K562 (cell line): ENCODE data around the gene USP35. TPM values are rescaled to one million over a fixed set of nuclear protein-coding genes. Genes with fewer than 3 reads are reported as not detected.

ENCODE experiments used
- ATAC-seq: fragments of 200-7000 bp; cut with Tn5 transposase; 3 replicates; pipeline ENCODE4 v1.9.1; 2020; ENCODE audit warnings: moderate library complexity
- BruUV-seq: library from RNA; stranded (reverse); fragments of 400-500 nt; replicated peaks from 2 replicates; lab custom pipeline; 2021; lab: Mats Ljungman, UMichigan
- CTCF ChIA-PET: fragments of 300-600 bp; formaldehyde crosslinking; extraction: SDS; loops from one replicate; lab custom pipeline; 2021; ENCODE audit warnings: low intra/inter-chr PET ratio; lab: Yijun Ruan, JAX
- POLR2A ChIA-PET: fragments of 300-600, 350-650 bp; sonication (Branson Sonifier 250); formaldehyde crosslinking; extraction: SDS; loops from one replicate; lab custom pipeline; 2021; ENCODE audit warnings: antibody characterized with exemption, inconsistent platforms; lab: Yijun Ruan, JAX
- DNase-seq, 4 experiments: peaks; one replicate each; pipeline versions ENCODE4 v3.0.0 to v3.0.0-alpha.2; 2011 to 2018; ENCODE audit warnings: low spot score in 3 of 4, mixed read lengths in 3 of 4; ENCODE audit errors: extremely low read depth in 1 of 4
- FAIRE-seq: peaks from 2 replicates; lab custom pipeline; 2011; peaks lifted over from hg19 to GRCh38; lab: Jason Lieb, UNC
- H2AFZ ChIP-seq: 2 replicates; pipeline ENCODE4 v1.6.0; 2011; ENCODE audit warnings: low read depth, low read length, control low read depth, inconsistent platforms
- H3K27ac ChIP-seq: fragments of 200-600 bp; 3 replicates; pipeline ENCODE4 v1.8.0; 2011; ENCODE audit warnings: low read depth, mild to moderate bottlenecking, control low read depth, inconsistent platforms, low read length, moderate library complexity, mixed read lengths; ENCODE audit errors: extremely low read depth
- H3K27me3 ChIP-seq, 2 experiments: fragments of 300-600 bp in 1 of 2; 2 replicates in 1 of 2; 3 replicates in 1 of 2; pipeline versions ENCODE4 v1.6.0 to v1.8.0; 2011; ENCODE audit warnings: inconsistent platforms in 2 of 2, low read length in 2 of 2, mild to moderate bottlenecking in 1 of 2, mixed read lengths in 1 of 2, moderate library complexity in 1 of 2; ENCODE audit not compliant: control insufficient read depth in 2 of 2, insufficient read depth in 2 of 2
- H3K36me3 ChIP-seq: fragments of 300-600 bp; 3 replicates; pipeline ENCODE4 v1.8.0; 2011; ENCODE audit warnings: mild to moderate bottlenecking, low read length, inconsistent platforms; ENCODE audit not compliant: control insufficient read depth, insufficient read depth
- H3K4me1 ChIP-seq, 2 experiments: fragments of 200-600 bp in 1 of 2; replicated peaks in 1 of 2; 2 replicates in 1 of 2; 3 replicates in 1 of 2; pipeline versions ENCODE4 v1.5.1 to v1.8.0; 2011; ENCODE audit warnings: inconsistent platforms in 2 of 2, low read length in 2 of 2, mild to moderate bottlenecking in 1 of 2, mixed read lengths in 1 of 2, moderate library complexity in 1 of 2; ENCODE audit not compliant: control insufficient read depth in 2 of 2, insufficient read depth in 2 of 2
- H3K4me2 ChIP-seq: 2 replicates; pipeline ENCODE4 v1.6.1; 2011; ENCODE audit warnings: low read length, control low read depth, inconsistent platforms, mixed read lengths; ENCODE audit not compliant: insufficient read depth
- H3K4me3 ChIP-seq: fragments of 200-600 bp; sonication (generic), shearing (Covaris generic); 2 replicates; pipeline ENCODE4 v1.5.1; 2016; ENCODE audit warnings: control low read depth, inconsistent platforms
- H3K79me2 ChIP-seq: fragments of 200-600 bp; 3 replicates; pipeline ENCODE4 v1.8.0; 2011; ENCODE audit warnings: low read length, inconsistent platforms; ENCODE audit not compliant: control insufficient read depth, insufficient read depth
- H3K9ac ChIP-seq, 2 experiments: 2 replicates each; pipeline versions ENCODE4 v1.6.0 to v1.6.1; 2011; ENCODE audit warnings: low read depth in 2 of 2, low read length in 2 of 2, control low read depth in 1 of 2, inconsistent platforms in 1 of 2, mild to moderate bottlenecking in 1 of 2, mixed read lengths in 1 of 2; ENCODE audit not compliant: insufficient read depth in 1 of 2
- H3K9me1 ChIP-seq: one replicate; pipeline ENCODE4 v1.6.0; 2011; ENCODE audit warnings: inconsistent platforms, mild to moderate bottlenecking, low read length, moderate library complexity; ENCODE audit not compliant: control insufficient read depth, insufficient read depth
- H3K9me3 ChIP-seq: replicated peaks from 2 replicates; pipeline ENCODE4 v1.5.1; 2011; ENCODE audit warnings: low read depth, low read length, inconsistent platforms; ENCODE audit not compliant: control insufficient read depth, insufficient read depth
- H4K20me1 ChIP-seq: replicated peaks from 2 replicates; pipeline ENCODE4 v1.6.1; 2011; ENCODE audit warnings: low read length, inconsistent platforms, mixed read lengths; ENCODE audit not compliant: control insufficient read depth, insufficient read depth
- ARNT ChIP-seq, 2 experiments: fragments of 450-650 bp; IDR thresholded peaks; 2 replicates each; pipeline ENCODE4 v1.6.1; 2016; ENCODE audit warnings: mild to moderate bottlenecking in 1 of 2
- CBFA2T2 ChIP-seq: fragments of 450-650 bp; conservative IDR thresholded peaks from 2 replicates; pipeline ENCODE4 v1.6.1; 2017; ENCODE audit warnings: mild to moderate bottlenecking
- DPF2 ChIP-seq: fragments of 450-650 bp; IDR thresholded peaks from 2 replicates; pipeline ENCODE4 v1.6.1; 2016
- ERF ChIP-seq: fragments of 450-650 bp; formaldehyde crosslinking; IDR thresholded peaks from 2 replicates; pipeline ENCODE4 v1.4.0; 2020; ENCODE audit warnings: mild to moderate bottlenecking, mixed read lengths
- FOSL1 ChIP-seq: fragments of 200-800 bp; sonication (Bioruptor generic); conservative IDR thresholded peaks from 2 replicates; pipeline ENCODE4 v1.6.1; 2016; ENCODE audit warnings: missing genetic modification characterization, missing compliant biosample characterization
- MAFF ChIP-seq: IDR thresholded peaks from 2 replicates; pipeline ENCODE4 v1.6.1; 2012; ENCODE audit warnings: low read length, improper control_type of control experiment
- SMAD4 ChIP-seq: fragments of 250-450 bp; sonication (Bioruptor Pico); conservative IDR thresholded peaks from 2 replicates; pipeline ENCODE4 v1.8.0; 2021; ENCODE audit warnings: inconsistent platforms, mild to moderate bottlenecking, moderate library complexity
- SOX6 ChIP-seq: fragments of 450-650 bp; IDR thresholded peaks from 2 replicates; pipeline ENCODE4 v1.6.1; 2014; ENCODE audit warnings: mild to moderate bottlenecking
- TRIM24 ChIP-seq, 2 experiments: fragments of 450-650 bp; IDR thresholded peaks; 2 replicates each; pipeline ENCODE4 v1.6.1; 2016
- TRIM28 ChIP-seq: fragments of 450-650 bp; IDR thresholded peaks from 2 replicates; pipeline ENCODE4 v1.6.1; 2017
- WGBS: fragments of 100-300 bp; shearing (Covaris generic); methylation state at CpG from one replicate; pipeline ENCODE4 v1.1.6; 2016; ENCODE audit warnings: low coverage, mixed read lengths; ENCODE audit not compliant: insufficient coverage; ENCODE audit errors: missing lambda C conversion rate; 5-methylcytosine and 5-hydroxymethylcytosine counted together
- in situ Hi-C: fragments of 300-500 bp; cut with MboI; formaldehyde crosslinking; loops from 4 replicates; pipeline ENCODE4 v1.15.0; 2018; ENCODE audit warnings: inconsistent platforms, mixed read lengths
- intact Hi-C: fragments of 100-400 bp; cut with micrococcal nuclease; formaldehyde crosslinking; loops from 2 replicates; pipeline ENCODE4 v1.14.2; 2022
- polyA plus RNA-seq, 8 experiments: library from polyadenylated mRNA; depleted of rRNA in 4 of 8; stranded (reverse) in 5 of 8; unstranded in 3 of 8; fragments of >200 nt; fragmentation: Nextera tagmentation in 2 of 8; fragmentation: Illumina TruSeq in 1 of 8; extraction: Ambion mirVana in 2 of 8; extraction: Trizol in 1 of 8; gene quantifications; 2 replicates each; pipeline versions ENCODE4 v1.2.1 to v1.2.3, GENCODE V29; 2011 to 2014; ENCODE audit warnings: inconsistent platforms in 1 of 8, missing spikeins in 1 of 8
- total RNA-seq, 7 experiments: library from RNA; depleted of rRNA in 6 of 7; stranded (reverse); fragments of >200 nt in 6 of 7; fragmentation: Illumina TruSeq in 2 of 7; extraction: Trizol in 2 of 7; gene quantifications; 2 replicates each; pipeline versions ENCODE4 v1.2.1 to v1.2.3, GENCODE V29; 2011 to 2021; ENCODE audit warnings: low replicate concordance in 1 of 7
- TF ChIP-seq, protein P1 (sequence below): sonication (generic); IDR thresholded peaks from 2 replicates; pipeline ENCODE4 v1.6.1; 2016
- TF ChIP-seq, protein P2 (sequence below), 2 experiments: IDR thresholded peaks; 2 replicates each; pipeline ENCODE4 v1.6.1; 2011; ENCODE audit warnings: borderline replicate concordance in 1 of 2, control low read depth in 1 of 2, low read depth in 1 of 2, low read length in 1 of 2, mild to moderate bottlenecking in 1 of 2, mixed read lengths in 1 of 2, moderate library complexity in 1 of 2; ENCODE audit not compliant: insufficient read depth in 1 of 2, insufficient read length in 1 of 2, poor library complexity in 1 of 2, severe bottlenecking in 1 of 2; ENCODE audit errors: extremely low read depth in 1 of 2
- TF ChIP-seq, protein P3 (sequence below): sonication (generic); formaldehyde crosslinking; IDR thresholded peaks from 2 replicates; pipeline ENCODE4 v1.8.1; 2023; ENCODE audit warnings: mild to moderate bottlenecking, missing genetic modification reagents, moderate library complexity
- TF ChIP-seq, protein P4 (sequence below): sonication (generic); formaldehyde crosslinking; IDR thresholded peaks from 2 replicates; pipeline ENCODE4 v1.4.0; 2020; ENCODE audit warnings: mild to moderate bottlenecking, missing genetic modification reagents

The USP35 gene
- total and polyA plus RNA-seq, 9 of the 15 experiments (the other 6 are each of a cell fraction or from before 2014, with no cell fraction given), result 0.01 to 4.8 (median 3.6) TPM

DNA sequence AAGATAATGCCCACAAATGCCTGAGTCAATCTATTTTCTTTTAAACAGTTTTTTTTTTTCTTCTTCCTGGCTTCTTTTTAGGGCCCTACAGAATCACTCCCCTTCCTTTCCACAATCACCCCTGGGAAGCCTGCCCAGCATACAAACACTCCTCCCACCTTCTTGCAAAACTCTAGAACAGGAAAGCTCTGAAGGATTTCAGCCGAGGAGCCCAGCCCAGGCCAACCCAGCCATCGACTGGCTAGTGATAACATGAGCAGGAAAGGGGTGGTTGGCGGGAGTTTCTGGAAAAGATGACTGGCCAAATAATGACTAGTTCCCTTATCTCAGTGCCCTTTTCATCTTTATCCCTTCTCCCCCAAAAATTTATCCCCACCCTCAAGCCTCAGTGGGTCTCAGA lies 68.2 kb downstream of the USP35 start:
- Histone ChIP-seq H3K4me3 (no peak overlapping the region), H3K4me2 (peak overlapping the region; percentile 9; the same call in 1 of the 2 replicates), H4K20me1 (no peaks in the 10 kb centered on the region), H3K27ac (peak overlapping the region; percentile 54; the same call in 2 of the 3 replicates), H3K36me3 (no peaks in the 10 kb centered on the region; the same call in 2 of the 3 replicates), H3K9me3 (no peaks in the 10 kb centered on the region), H3K4me1 (peaks cover 17 to 52% of the 10 kb centered on the region in 2 experiments), H3K27me3 (no peaks in the 10 kb centered on the region), H3K79me2 (peaks cover 24% of the 10 kb centered on the region; the same call in 2 of the 3 replicates), H3K9me1 (no peaks in the 10 kb centered on the region), H2AFZ (0 out of 2 replicates have a peak overlapping the region, but pooled peaks have one; percentile 0), H3K9ac (no peak overlapping the region; a peak in 2 of 4 replicates)
- CTCF ChIA-PET, result no interaction called here
- peak; percentile 80 for ATAC-seq
- in situ Hi-C loops, result no loop called here
- FAIRE-seq, result peak; percentile 92
- POLR2A ChIA-PET, result interaction anchor here (0.5 to 1.2 kb wide), 6 partner anchors 10 to 755 kb away, joined by 3 to 5 read pairs (median 4); no protein-coding TSS in a partner anchor
- DNase-seq, result peak; percentile 53 to 87 (median 64)
- WGBS, result 0% methylated on average over 3 of the region's 3 CpGs
- no TSS peak for BruUV-seq
- intact Hi-C loops, result loop anchor here (2.0 kb wide), 2 partner anchors 28 to 62 kb away; no protein-coding TSS in a partner anchor
- TF ChIP-seq CBFA2T2 (peak; percentile 22; the same call in 1 of the 2 replicates), DPF2 (peak; percentile 74), MAFF (peak; percentile 22; the same call in 1 of the 2 replicates), SOX6 (peak; percentile 53; the same call in 1 of the 2 replicates), ARNT (IDR thresholded peaks at IDR 0.05) (peak in 1 of 2 experiments; percentile 89; a peak in 2 of 4 replicates), TRIM24 (IDR thresholded peaks at IDR 0.05) (peak; percentile 6 to 52; a peak in 3 of 4 replicates), SMAD4 (CRISPR knock-in tag) (peak; percentile 77), TRIM28 (0 out of 2 replicates have a peak, but pooled peaks have one; percentile 66), ERF (CRISPR knock-in tag) (no peak), FOSL1 (peak; percentile 90)
- TF ChIP-seq, protein P1, sequence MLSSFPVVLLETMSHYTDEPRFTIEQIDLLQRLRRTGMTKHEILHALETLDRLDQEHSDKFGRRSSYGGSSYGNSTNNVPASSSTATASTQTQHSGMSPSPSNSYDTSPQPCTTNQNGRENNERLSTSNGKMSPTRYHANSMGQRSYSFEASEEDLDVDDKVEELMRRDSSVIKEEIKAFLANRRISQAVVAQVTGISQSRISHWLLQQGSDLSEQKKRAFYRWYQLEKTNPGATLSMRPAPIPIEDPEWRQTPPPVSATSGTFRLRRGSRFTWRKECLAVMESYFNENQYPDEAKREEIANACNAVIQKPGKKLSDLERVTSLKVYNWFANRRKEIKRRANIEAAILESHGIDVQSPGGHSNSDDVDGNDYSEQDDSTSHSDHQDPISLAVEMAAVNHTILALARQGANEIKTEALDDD, result peak; percentile 91
- TF ChIP-seq, protein P2, sequence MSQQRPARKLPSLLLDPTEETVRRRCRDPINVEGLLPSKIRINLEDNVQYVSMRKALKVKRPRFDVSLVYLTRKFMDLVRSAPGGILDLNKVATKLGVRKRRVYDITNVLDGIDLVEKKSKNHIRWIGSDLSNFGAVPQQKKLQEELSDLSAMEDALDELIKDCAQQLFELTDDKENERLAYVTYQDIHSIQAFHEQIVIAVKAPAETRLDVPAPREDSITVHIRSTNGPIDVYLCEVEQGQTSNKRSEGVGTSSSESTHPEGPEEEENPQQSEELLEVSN (IDR thresholded peaks at IDR 0.05; ENCODE audit: borderline replicate concordance in 1 of 2, extremely low read depth in 1 of 2, insufficient read depth in 1 of 2, insufficient read length in 1 of 2, low read depth in 1 of 2, low read length in 1 of 2, poor library complexity in 1 of 2, severe bottlenecking in 1 of 2), result peak; percentile 62 to 79
- TF ChIP-seq, protein P3, sequence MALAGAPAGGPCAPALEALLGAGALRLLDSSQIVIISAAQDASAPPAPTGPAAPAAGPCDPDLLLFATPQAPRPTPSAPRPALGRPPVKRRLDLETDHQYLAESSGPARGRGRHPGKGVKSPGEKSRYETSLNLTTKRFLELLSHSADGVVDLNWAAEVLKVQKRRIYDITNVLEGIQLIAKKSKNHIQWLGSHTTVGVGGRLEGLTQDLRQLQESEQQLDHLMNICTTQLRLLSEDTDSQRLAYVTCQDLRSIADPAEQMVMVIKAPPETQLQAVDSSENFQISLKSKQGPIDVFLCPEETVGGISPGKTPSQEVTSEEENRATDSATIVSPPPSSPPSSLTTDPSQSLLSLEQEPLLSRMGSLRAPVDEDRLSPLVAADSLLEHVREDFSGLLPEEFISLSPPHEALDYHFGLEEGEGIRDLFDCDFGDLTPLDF, result peak; percentile 49; the same call in 1 of the 2 replicates
- TF ChIP-seq, protein P4, sequence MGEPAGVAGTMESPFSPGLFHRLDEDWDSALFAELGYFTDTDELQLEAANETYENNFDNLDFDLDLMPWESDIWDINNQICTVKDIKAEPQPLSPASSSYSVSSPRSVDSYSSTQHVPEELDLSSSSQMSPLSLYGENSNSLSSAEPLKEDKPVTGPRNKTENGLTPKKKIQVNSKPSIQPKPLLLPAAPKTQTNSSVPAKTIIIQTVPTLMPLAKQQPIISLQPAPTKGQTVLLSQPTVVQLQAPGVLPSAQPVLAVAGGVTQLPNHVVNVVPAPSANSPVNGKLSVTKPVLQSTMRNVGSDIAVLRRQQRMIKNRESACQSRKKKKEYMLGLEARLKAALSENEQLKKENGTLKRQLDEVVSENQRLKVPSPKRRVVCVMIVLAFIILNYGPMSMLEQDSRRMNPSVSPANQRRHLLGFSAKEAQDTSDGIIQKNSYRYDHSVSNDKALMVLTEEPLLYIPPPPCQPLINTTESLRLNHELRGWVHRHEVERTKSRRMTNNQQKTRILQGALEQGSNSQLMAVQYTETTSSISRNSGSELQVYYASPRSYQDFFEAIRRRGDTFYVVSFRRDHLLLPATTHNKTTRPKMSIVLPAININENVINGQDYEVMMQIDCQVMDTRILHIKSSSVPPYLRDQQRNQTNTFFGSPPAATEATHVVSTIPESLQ (CRISPR knock-in tag), result 0 out of 2 replicates have a peak, but pooled peaks have one; percentile 53
